HG03139 (cell line): ENCODE measurements around the gene CIAPIN1.

Experiments used
- ATAC-seq: cut with Tn5 transposase; IDR thresholded peaks from one replicate; pipeline ENCODE4 v1.9.1; 2021; ENCODE audit not compliant: unreplicated experiment

CIAPIN1 gene

DNA sequence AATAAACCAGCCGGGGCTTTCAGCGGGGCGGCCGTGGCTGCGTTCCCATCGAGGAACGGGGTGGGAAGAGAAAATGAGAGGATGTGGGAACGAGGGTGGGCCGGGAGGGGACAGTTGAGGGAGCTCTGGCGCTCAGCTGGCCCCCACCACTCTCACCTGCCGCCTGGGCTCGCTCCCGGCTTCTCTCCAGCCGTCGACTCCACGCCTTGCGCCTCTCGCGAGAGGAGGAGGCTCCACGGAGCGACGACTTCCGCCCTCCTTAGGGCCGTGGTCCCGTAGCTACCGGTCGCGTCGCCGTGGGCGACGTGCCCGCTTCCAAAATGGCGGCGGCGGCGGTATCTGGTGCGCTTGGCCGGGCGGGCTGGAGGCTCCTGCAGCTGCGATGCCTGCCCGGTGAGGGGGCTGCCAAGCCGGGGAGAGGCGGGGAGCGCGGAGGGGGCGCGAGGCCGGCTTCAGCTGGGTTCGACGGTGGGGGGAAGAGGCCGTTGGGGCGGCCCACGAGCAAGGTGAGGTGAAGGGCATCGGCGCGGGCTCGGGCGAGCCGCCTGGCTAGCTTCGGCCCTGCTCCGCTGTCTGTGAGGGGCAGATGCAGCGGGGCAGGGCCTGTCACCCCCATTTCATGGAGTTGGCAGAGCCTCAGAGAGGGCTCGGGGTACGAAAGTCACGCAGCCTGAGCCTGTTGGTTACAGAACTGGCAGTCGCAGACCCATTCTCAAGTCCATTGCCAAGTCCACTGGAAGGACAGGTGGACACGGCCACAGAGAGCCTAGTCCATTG, at the start of gene CIAPIN1, which contains the start of gene COQ9:
Gene CIAPIN1, minus strand, starts transcription at position 200 of the 777 bp plus-strand sequence. CDS start 6,457 bp downstream, outside the sequence.
Gene COQ9, plus strand, starts transcription at position 294 of the 777 bp plus-strand sequence. Its CDS starts 27 bp downstream, at position 321.
- ATAC-seq, result peak; percentile 99

DNA sequence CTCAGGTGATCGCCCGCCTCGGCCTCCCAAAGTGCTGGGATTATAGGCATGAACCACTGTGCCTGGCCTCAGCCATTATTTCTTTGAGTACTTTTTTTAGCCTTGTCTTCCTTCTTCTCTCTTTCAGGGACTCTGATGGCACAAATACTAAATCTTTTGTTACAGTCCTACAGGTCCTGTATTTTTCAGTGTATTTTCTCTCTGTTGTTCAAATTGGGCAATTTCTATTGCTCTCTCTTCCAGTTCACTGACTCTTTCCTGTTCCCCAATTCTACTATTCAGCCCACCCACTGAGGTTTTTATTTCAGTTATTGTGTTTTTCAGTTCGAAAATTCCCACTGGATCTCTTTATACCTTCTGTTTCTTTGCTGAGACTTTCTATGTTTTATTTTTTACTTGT, 46.6 kb upstream of the CIAPIN1 start:
- ATAC-seq, result no peak

DNA sequence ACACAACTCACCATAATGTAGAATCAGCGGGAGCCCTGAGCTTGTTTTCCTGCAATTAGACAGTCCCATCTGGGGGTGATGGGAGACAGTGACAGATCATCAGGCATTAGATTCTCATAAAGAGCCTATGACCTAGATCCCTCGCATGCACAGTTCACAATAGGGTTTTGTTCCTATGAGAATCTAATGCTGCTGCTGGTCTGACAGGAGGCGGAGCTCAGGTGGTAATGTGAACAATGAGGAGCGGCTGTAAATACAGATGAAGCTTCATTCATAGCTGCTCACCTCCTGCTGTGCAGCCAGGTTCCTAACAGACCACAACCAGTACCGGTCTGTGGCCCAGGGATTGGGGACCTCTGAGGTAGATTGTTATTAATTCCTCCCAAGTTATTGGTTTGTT, 42.0 kb upstream of the CIAPIN1 start:
- ATAC-seq, result no peak

DNA sequence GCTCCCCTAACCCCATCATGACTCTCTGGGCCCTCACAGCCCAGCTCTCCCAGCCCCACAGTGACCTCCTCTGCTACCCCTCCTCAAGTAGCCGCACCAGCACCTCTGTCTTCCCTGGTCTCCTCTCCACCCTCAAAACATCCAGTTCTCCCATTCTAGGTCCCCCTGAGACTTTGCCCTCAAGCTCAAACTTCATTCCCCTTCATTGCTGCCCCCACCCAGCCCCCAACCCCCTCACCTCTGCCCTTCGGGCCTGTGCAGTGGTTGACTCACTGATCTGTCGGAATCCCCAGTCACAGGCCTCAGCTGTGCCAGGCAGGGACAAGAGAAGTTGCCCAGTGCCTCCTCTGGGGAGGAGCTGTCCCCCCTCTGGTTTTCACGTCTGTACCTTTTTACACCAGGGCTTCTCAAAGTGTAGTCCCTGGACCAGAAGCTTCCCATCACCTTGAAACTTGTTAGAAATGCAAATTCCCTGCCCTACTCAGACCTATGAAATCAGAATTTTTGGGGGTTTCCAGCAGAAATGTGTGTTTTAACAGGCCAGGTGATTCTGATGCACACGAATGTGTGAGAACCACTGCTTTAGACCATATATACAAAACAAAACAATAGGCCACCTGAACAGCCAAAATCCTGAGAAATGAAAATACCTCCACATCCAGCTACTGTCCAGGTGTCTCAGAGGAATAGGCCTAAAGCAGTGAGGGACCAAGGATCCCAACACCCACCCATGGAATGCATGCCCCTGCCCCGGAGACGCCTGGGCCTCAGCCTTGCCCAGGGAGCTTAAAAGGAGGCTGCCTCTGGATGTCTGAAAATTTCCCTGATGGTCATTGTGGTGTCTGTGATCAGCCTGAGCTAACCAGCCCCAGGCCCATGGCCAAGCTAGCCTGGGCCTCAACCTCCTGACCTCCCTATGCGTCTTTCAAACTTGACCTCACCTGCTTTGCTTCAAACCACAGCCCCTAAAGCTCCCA, 40.0 kb upstream of the CIAPIN1 start:
- ATAC-seq, result no peak

DNA sequence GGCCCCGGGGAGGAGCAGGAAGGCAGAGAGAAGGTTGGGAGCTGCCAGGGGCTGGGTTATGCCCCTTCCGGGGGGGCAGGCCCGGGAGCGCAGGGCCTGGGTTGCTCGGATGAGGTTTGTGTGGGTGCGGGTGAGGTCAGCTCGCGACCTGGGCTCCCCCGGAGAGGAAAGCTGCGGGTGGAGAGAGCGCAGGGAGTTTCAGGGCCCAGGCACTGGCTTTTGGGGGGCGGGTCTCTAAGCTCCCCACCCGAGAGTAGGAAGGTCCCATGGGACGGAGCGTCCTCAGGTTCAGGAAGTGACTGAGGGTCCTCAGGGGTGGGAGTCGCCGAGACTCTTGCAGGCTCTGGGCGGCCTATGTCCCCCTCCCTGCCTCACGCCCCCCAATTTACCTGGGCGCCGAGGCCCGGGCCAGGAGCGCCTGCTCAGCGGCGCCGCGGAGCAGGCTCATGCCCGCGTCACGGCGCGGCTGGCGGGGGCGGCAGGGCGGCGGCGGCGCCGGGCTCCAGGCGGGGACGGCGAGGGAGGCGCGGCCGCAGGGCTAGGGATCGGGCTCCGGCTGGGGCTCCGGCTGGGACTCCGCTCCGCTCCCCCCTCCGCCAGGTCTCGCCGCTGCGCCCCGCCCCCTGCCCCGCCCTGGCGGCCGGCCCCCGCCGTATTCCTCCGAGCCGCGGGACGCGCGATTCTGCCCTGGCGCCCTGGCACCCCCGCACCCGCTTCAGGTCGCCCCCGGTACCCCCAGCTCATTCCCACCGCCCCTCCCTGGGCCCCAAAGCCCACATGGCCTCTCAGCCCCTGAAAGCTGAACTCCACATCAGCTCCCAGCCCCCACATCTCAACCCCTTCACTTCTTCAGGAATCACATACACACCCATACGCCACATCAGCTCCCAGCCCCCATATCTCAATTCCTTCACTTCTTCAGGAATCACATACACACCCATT, 39.0 kb upstream of the CIAPIN1 start, which contains the start of gene DOK4:
Gene DOK4, minus strand, starts transcription at position 578 of the 942 bp plus-strand sequence. CDS start 6,986 bp downstream, outside the sequence.
- ATAC-seq, result peak; percentile 86

DNA sequence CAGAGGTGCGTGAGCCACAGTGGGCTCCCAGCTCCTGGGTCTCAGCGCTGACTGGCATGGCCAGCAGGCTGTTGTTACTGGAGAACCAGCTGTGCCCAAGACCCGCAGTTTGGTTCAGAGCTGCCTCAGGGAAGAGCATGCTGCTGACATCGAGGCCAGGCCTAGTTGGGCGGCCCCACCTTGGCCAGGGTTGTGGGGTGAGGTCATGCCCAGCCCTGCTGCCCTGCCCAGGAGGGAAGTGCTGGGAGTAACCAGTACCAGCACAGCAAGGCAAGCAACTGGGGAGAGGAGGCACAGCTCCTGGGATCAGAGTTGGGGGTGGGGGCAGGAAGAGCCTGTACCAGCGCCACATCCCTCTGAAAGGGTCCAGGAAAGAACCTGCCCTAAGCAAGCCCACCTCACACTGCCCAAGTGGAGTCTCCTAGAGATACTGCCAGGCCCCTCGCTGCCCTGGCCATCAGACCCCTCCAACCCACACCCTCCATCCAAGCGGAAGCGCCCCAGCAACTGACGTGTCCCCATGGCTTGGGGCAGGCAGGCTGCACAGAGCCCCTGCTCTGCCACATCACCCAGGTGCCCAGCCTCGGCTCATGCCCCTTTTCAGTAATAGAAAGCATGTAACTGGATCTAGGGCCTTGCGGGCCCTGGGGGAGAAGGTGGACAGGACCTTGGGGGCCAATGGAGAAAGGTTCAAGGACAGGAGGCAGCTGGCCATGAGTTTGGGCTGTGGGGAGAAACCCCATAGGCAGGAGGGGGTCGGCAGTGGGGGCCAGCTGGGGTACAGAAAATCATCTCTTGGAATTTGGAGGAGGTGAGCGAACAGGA, 38.1 kb upstream of the CIAPIN1 start:
- no peak for ATAC-seq

DNA sequence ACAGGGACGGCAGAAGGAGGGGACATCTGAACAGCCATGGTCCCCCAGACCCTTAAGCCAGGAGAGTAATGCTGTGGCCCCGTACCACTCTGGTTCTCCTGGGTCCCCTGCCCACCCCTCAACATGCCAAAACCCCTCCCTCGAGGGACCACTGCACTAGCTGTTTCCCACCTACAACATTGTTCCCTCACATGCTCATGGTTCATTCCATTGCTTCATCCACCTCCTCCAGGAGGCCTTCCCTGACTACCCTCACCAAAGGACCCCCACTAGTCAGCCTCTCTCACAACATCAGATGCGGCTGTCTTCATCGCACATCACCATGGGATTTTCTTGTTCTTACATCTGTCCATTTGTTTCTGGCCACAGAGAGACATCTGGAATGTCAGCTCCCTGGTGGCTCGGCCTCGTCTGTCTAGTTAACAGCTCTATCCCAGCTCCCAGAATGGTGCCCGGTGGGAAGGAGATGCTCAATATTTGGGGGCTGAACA, 37.4 kb upstream of the CIAPIN1 start:
- no peak for ATAC-seq

DNA sequence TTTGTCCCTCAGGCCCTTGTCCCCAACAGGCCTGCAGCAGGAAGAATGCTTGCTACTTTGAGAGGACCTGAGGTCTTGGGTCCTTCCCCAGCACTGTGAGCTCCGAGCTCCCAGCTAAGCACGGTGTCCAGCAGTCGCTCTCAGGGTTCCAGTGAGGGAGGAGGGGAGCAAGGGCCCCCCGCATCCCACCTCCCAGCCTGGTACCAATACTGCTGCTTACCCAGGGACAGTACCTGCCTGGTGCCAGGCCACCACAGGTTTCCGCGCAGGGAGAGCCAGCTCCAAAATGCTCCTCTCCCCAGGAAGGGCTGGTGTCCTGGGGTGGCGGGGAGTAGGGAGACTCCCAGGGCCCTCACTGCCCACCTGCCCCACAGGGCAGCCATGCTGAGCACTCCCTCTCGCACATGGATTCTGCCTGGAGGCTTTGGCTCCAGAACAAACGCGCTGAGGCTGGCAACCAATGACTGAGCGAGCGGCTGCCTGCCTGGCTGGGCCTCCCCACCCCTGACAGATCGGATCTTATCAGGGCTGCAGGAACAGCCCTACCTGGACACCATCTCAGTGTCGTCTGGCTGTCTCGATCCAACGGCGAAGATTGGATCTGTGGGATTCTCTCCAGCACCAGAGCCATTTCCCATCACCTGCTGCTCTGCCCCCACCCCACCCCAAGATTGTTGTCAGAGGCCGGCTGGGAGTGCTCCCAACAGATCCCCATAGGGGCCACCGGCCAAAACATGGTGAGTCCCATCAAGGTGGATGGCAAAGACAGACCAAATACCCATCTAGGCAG, 36.7 kb upstream of the CIAPIN1 start:
- ATAC-seq, result no peak

DNA sequence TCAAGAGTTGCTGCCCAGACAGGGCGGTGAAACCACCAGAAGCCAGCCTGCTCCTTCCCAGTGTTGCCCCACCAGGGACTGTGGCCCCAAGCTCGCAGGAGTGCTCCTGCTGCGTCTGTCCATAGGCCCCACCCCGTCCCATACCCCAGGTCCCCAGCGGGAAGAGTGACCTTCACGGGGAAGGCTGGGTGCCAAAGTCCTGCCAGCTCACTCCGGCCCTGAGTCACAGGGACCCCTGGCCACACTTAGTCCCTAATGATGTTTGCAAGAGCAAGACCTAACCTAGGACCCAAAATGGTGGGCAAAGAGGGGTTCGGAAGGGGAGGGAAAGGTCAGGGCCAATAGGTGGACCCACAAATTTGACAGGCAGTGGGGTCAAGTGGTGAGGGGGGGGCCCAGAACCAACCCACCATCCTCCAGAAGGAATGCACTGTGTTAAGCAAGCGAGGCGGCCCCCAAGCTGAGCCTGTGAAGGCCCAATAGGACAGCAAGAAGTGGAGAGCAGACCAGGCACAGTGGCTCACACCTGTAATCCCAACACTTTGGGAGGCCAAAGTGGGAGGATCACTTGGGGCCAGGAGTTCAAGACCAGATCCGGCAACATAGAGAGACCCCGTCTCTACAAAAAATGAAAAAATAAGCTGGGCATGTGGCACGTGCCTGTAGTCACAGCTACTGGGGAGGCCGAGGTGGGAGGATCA, 35.8 kb upstream of the CIAPIN1 start:
- no peak for ATAC-seq

DNA sequence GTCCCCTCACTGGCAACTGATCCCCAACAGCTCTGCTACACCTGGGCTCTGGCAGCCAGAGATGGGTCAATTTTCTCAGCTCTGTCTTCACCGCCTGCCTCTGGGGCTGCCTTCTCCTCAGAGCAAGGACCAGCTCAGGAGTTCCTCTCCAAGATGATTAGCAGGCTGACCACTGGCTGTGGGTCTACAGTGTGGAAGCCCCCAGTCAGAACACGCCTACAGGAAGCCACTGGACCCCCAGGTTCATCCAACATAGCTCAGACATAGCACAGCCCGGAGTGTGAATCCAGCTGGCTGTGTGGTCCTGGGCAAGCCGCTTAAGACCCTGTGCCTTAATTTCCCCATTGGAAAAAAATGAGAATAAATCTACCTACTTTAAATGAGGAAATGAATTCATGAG, 34.2 kb upstream of the CIAPIN1 start:
- no peak for ATAC-seq

DNA sequence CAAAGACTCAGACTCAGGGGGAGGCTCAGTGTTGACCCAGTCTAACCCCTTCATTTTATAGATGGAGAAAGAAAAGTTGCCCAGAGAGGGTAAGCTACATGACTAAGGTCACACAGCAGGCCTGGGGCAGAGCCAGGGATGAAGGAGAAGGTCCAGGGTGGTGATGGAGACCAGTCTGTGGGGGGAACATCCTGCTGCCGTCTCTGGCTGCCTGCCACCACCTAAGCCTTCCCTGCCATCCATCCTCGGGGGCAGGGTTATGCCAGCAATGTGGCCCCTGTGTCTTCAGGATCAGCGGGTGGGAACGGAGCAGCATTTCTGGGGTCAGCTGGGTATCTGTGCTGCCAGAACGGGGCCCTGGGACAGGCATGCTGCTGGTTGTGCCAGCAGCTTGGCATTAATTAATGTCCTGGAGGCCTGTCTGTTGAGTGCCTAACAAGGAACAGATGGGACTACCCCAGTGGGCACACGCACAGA, 33.6 kb upstream of the CIAPIN1 start:
- no peak for ATAC-seq

DNA sequence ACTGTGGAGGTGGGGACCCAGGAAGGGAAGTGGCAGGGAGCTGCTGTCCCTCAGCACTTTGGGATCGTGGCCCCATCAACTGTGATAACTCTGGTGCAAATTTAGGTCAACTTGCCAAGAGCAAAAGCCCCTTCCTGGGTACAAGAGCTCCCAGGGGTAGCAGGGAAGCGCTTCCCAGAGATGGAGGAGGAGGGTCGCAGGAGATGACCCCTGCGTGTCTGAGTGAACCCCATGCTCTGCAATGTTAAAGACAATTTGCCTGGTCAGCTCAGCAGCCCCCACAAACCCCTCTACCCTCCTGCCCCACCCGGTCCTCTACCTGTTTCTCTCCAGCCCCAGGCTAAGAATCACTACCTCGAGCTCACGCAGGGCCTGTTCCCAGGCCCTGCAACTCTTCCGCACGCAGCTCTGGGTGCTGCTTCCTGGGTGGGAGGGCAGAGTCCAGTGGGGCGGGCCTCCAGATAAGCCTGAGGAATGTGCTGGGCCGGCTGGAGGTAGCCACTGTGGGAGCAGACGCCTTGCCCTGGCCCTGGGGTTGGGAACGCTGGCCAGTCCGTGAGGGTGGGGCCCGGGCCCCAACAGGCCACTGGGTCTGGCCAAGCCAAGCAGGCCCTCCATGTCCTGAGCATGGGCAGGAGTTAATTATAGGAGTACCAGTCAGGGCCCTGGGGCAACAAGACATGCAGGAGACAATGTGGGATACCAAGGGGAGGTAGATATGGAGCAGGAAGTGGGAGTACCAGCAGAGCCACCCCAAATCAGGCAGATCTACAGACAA, 33.0 kb upstream of the CIAPIN1 start:
- no peak for ATAC-seq

DNA sequence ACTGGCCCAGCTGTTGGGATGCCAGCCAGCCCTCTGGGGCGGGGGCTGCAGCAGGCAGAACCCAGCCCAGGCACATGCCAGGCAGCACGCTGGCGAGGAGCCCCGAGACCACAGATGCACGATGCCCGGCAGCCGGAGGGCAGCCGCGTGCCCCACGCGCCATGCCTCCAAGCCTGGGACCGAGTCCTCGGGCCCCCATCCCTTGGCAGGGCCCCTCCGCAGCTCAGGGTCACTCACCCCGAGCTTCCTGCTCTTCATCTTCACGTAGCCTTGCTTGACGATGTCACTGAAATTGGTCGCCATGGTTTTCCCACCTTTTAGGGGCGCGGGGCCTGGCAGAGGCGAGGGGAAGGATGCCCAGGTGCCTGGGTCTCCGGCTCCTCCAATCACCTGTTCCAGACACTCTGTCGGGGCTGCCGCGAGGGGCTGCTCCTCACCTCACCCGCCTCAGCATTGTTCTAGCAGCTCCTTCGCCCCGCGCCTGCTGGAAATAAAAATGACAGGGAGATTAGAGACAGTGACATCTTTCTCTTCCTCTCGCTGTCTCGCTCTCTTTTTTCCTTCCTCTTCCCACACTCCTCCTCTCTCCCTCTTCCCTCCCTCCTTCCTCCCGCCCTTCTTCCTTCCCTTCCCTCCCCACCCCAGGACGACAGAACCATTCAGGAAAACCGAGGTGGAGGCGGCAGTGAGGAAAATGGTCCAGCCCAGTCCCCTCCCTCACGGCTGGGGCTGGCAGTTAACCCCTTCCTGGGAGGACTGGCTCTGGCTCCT, 32.2 kb upstream of the CIAPIN1 start:
- no peak for ATAC-seq

DNA sequence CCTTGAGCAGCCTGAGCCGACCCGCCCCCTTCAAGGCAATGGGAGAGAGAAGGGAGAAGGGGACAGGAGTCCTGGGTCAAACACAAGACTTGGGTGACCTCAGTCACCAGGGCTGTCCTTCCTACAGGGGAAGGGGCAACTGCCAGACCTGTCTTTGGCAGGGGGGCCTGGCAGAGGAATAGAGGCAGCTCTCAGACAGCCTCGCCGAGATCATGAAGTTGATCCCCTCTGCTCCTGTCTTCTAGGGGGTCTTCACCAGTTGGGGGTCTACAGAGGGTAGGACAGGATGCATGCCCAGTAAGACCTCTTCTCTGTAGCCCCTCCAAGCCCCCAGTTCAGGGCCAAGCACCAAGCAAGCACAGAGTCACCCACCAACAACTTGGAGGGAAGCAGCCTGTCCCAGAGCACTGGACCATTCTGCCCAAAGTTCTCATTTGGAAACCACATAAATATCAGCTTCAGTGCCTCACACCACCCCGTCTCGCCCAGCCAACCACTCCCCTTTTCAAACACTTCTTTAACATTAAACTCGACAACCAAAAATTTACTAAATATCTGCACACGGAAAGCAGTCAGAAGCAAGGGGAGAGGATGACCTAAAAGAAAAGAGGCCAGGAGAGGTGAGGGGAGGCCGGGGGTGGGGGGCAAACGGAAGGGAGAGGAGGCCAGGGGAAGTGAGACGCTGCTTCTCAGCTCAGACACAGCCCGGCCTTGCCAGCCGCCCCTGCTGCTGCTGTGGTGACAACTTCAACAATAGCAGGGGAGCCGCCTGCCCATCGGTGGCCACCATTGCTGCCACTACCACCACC, 31.4 kb upstream of the CIAPIN1 start:
- ATAC-seq, result no peak

DNA sequence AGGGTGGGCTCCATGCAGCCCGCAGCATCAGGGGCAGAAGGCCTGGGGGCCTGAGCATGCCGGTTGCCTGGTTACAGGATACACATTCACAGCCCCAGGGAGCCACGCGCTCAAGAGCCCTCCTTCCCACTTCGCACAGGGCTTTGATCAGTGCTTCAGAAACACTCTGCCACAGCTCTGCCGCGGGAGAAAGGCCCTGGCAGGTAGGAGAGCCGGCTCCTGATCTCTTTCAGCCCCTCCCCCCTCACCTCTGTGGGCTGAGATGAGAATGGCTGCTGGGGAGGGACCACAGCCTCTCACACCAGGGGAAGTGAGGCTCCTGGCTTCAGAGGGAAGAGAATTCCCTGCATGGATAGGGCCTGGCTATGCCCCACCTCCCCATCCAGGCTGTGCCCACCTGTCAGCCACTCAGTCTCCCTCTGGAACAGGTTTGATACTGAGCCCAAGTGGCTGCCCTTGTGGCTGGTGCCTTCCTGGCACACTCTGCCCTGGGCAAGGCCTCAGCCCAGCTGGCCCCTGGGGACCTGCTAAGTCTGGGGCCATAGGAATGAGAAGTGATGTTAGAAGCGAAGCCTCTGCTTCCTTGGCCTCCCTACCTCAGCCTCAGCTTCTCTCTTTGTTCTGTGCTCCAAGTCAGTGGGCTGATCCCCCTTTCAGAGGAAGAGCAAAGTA, 30.5 kb upstream of the CIAPIN1 start:
- no peak for ATAC-seq
